ENCODE measurements around the gene SIRT1.
"Not testable (repeated sequence)": the region's sequence is repeated elsewhere in the genome, so short reads cannot be mapped to it uniquely, and the experiment has no call there.

SIRT1 gene

DNA sequence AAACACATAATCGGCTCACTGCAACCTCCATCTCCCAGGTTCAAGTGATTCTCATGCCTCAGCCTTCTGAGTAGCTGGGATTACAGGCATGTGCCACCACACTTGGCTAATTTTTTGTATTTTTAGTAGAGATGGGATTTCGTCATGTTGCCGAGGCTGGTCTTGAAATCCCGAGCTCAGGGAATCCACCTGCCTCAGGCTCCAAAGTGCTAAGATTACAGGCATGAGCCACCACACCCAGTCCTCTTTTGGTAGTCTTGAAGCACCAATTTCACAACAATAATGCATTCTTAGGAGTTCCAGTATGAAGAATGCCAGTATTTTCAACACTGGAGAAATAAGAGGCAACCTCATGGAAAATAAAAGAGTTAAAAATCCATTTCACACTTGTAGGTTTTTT lies 81.6 kb downstream of the SIRT1 start:
- not testable (repeated sequence) for DNase-seq
